IPS DF 19.7 (cell line): ENCODE results near the gene IGSF21.

Experiments
- DNase-seq: peaks from one replicate; pipeline ENCODE4 v3.0.0-alpha.2; 2013; ENCODE audit warnings: low read depth, low spot score

Gene IGSF21

DNA sequence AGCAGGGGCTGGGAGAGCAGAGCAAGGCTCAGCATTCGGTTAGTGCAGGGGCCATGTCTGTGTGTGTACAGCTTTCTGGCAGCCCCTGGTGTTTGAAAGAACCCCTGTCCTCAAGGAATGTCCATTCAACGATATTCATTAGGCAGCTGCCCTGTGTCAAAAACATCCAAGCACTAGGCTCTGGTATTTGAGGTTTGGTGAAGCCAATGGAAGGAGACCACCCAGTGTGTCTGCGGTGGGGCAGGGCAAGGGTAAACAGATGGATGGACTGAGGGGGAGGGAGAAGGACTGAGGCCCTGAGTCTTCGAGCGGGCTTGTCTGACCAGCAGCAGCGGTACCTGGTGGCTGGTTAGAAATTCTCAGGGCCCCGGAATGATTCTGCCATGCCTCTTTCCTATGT lies 217.5 kb downstream of the IGSF21 start:
- no peak for DNase-seq

DNA sequence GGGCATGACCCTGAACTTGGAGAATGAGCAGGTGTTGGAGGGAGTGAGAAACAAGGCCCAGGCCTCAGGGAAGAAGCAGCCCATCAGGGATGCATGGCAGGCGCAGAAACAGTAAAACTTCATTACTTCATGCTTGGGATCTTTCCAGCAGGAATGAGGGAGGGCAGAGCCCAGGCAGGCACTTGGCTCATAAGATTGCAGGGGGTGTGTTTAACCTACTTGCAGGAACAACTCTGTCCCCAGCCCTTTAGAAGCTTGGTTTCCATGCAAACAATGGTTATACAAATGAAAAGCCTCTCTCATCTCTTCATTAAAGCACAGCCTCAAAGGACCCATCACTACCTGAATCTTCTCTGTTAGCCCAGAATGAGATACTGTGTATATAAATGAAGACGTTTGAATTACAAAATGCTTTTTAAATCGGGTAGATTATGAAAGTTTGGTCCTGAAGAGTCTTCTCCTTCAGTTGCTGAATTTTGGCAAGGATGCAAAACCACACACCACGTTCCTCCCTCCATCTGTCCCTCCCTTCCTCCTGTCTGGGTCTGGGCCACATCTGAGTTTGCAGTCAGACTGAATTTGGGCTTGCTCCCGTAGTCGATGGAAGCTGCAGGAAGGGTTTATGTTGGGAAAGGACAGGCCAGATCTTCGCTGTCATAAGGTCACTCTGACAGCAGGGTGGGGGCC lies 218.8 kb downstream of the IGSF21 start:
- DNase-seq = no peak

DNA sequence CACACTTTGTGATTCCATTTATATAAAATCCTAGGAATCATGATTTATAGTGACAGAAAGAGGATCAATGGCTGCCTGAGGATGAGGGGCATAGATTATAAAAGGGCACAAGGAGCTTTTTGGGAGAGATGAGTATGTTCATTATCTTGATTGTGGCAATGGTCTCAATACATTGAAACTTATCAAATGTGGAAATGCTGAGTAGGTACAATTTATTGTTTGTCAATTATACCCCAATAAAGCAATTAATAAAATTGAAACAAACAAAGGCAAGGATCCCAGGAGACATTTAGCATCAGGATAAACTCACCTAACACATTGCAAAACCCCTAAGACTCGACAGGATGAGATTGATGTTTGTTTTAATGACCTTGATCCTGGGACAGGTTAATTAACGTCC lies 220.1 kb downstream of the IGSF21 start:
- no peak for DNase-seq

DNA sequence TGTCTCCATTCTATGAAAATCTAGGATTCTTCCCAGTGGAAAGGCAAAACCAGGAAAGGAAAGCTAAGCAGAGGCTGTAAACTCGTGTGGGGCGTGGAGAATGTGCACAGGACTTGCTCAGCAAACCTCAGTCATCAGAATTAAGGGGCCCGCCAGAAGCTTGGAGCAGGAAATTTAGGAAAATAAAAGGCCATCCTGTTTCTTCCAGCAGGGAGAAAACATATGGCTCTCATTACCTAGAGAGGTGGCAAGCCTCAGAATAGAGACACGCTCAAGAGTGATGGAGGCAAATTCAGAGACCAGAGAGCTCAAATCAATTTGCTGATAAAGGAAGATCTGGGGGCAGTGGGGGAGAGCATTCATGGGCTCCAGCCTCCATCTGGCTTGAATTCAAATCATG lies 221.2 kb downstream of the IGSF21 start:
- DNase-seq = no peak

DNA sequence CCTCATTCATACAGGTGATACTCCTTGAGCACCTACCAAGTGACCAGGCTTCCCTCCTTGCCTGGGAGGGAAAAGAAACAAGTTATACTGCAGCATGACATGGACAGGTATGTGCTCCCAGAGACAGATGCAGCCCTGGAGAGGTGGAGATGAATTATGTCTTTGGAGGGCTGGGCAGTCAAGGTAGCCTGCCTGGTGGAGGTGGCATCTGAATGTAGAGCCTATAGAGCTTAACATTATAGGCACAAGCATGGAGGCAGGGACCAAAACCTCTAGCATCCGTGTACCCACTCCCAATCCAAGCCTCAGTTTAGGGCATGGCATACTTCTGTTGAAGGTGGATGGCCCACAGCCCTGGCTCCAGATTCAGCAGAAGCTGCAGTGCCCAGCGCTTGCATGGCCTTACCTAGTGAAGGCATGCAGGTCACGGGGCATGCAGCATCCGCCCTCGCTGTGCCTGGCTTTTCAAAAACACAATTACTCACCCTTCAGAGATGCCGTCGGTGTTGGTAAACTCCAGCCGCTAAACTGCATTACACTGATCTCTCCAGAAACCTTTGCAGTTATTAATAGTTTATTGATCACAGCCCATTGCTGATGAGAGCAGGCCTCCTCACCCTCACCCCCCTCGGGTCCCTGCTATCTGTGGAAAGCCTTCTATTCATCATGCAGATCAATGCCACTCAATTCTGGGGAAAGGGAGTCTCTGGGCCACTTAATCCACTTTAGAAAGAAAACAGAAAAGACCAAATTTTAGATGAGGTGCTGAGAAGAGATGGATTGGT lies 222.1 kb downstream of the IGSF21 start:
- DNase-seq = no peak

DNA sequence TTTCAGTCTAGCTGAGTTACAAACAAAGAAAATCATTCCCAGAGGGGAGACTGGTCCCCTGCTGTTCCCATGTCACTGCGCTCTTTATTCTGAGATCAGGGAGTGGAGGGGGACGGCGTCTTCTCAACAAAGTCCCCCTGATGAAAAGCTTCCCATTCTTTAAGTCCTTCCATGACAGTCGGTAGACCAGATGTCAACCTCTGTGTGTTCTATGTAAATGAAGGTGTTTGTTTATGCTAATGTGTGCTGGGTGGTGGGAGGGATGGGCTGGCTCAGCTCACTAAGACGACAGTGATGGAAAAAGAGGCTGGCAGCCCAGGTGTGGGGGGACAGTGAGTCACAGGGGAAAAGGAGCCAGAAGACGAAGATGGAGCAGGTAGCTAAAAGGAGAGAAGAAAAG lies 225.0 kb downstream of the IGSF21 start:
- no peak for DNase-seq

DNA sequence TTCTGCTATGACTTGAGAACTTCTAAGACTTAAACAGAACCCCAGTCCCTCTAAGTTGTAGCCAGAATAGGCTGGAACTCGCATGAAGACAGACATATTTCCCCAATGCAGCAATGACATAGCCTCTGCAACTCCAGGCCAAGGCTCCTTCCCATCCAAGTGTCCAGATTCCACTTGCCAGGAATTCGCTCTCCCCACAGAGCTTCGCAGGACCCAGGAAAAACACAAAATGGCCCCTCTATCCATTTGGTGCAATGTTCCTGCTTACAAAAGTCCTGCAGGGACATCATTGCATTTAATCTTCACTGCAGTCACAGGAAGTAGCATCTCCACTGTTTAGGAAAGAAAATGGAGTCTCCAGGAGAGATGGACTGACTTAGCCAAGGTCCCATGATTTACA lies 225.6 kb downstream of the IGSF21 start:
- DNase-seq = no peak

DNA sequence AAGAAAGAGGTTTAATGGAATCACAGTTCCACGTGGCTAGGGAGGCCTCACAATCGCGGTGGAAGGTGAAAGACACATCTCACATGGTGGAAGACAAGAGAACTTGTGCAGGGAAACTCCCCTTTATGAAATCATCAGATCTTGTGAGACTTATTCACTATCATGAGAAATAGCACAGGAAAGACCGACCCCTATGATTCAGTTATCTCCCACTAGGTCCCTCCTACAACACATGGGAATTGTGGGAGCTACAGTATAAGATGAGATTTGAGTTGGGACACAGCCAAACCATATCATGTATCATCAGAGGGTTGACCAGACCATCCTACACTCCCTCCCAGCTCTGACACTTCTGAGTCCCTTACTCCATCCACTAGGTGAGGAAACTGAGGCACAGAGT lies 229.2 kb downstream of the IGSF21 start:
- DNase-seq = no peak

DNA sequence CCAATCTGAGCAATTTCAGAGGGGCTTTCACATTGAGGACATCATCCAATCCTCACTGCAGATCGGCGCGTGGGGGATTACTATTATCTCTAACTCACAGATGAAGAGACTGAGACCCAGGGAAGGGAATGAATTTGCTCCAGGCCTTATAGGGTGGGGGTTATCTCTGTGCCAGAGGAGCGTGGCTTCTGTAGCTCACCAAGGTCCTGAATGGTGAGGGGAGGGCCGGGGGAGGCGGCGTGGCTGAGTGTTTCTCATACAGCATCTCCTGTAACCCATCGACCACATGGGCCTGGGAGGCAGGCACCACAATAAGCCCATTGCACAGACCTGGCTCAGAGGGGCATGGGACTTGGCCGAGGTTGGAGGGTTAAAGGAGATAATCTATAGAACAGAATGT lies 230.2 kb downstream of the IGSF21 start:
- DNase-seq = no peak

DNA sequence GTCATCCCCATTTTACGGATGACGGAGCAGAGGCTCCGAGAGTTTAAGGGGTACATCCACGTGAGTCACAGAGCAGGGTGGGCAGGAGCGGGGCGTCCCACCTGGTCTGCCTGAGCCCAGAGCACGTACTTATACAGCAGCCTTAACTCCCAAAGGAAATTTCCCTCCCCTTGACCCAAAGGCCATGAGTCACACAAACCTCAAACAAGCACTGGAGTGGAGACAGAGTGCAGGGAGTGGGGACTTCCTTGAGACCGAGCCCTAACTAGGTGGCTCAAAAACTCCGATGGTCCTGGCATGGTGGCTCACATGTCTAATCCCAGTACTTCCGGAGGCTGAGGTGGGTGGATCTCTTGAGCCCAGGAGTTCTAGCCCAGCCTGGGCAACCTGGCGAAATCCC lies 231.6 kb downstream of the IGSF21 start:
- DNase-seq = no peak

DNA sequence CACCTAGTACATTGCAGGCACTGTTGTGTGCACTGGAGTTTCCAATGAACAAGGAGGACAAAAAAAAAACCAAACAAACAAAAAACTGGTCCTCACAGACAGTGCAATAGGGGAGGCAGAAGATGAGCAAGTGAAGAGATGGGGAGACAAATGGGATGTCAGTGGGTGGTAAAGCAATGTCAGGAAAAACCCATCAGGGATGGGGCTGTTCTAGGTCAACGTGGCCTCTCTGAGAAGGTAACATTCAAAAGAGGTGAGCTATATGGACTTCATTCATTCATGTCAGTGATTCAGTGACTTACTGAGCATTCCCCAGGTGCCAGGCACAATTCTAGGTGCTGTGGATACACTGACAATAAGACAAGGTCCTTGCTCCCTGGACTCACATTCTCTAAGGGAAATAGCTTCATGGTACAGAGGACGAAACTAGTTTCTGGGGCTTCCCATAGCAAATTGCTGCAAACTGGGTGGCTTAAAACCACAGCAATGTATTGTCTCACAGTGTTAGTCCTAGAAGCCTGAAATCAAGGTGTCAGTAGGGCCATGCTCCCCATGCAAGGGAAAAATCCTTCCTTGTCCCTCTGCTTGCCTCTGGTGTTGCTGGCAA lies 232.7 kb downstream of the IGSF21 start:
- DNase-seq = no peak

DNA sequence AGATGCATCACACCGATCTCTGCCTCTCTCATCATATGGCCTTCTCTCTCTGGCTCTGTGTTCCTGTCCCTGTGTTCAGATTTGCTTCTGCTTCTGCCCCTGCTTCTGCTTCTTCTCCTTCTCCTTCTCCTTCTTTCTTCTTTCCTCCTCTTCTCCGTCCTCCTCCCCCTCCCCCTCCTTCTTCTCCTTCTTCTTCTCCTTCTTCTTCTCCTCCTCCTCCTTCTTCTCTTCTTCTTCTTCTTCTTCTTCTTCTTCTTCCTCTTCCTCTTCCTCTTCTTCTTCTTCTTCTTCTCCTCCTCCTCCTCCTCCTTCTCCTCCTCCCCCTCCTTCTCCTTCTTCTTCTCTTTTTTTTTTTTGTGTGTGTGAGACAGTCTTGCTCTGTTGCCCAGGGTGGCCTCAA lies 233.2 kb downstream of the IGSF21 start:
- DNase-seq = no peak

DNA sequence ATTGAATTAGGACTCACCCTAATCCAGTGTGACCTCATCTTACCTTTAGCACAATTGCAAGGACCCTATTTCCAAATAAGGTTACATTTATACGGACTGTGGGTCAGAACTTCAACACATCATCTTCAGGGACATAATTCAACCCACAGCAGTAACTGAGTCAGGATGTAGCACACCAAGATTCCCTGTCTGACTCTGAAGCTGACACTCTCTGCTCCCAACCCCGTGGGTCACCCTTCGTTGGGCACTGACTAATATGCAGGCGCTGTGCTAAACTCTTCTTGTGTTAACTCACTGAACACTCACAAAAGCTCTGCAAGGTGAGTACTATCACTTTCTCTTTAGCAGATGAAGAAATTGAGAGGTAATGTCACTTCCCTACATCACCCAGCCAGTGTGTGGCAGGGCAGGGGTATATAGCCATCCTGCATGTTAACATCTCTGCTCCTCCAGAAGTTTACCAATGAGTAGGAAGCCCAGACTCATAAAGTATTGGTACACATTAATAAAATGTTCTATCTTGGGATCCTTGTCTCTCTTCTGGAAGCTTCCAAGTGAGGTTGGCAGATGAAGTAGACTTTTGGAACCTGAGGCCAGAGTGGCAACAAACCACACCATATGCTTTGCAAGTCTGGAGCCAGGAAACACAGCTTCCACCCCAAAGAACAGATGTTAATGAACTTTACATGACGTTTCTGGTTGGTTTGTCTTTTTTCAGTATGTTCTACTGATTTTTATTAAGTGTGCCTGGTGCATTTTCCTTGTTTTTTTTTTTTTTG lies 233.9 kb downstream of the IGSF21 start:
- DNase-seq = no peak

DNA sequence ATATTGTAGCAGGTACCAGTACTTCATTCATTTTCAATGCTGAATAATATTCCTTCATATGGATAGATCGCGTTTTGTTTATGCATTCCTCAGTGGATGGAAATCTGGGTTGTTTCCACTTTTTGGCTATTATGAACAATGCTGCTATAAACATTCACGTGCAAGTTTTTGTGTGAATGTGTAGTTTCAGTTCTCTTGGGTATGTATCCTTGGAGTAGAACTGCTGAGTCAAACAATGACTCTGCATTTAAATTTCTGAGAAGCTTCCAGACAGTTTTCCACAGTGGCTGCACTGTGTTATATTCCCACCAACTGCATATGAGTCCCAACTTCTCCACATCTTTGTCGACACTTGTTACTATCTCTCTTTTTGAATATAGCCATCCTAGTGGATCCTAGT lies 235.1 kb downstream of the IGSF21 start:
- no peak for DNase-seq

DNA sequence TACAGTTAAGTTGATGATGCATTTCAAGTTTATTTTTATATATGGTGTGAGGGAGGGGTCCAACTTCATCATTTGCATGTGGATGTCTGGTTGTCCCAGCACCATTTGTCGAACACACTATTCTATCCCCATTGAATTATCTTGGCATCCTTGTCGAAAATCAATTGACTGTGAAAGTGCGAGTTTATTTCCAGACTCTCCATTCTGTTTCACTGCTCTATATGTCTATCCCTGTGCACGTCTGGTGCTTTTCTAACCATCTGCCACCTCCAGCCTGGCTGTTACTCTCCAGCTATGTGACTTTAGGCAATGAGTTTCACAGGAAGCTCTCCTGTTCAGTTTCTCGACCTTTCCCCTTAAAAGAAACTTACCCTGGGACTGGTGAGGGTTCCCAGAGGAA lies 236.0 kb downstream of the IGSF21 start:
- DNase-seq = no peak

DNA sequence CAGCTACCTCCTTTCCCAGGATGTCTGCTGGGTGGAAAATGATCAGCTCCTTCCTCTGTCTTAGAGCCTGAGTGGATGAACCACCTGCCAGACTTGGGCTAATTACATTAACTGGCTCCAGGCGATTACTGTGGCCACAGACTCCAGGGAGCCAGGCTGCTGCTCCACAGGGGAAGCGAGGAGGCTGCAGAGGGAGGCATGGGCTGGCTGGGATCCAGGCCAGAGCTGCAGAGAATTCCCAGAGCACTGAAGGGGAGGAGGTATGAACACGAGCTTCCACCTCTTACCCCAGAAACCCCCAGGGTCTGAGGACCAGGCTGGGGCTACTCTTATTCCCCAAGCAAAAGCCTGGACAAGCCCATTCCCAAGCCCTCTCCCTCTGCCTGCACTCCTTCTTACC lies 237.2 kb downstream of the IGSF21 start:
- DNase-seq = no peak

DNA sequence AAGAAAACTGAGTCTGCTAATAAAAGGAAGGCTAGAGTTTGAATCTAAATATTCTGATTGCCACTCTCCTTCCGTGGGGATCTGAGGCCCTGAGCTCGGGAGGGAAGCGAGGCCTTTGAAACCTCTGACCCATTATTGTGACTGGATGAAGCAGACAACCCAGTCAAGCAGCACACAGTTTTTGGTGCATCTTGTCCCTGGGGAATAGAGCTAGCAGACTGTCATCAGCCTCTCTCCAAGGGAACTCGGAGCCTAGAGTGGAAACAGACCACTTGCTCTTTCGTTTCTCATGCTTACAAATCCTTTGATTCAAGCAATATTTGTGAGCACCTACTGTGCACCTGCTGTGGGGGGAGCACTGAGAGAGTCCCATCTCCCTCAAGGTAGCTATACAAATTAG lies 240.0 kb downstream of the IGSF21 start:
- DNase-seq = no peak

DNA sequence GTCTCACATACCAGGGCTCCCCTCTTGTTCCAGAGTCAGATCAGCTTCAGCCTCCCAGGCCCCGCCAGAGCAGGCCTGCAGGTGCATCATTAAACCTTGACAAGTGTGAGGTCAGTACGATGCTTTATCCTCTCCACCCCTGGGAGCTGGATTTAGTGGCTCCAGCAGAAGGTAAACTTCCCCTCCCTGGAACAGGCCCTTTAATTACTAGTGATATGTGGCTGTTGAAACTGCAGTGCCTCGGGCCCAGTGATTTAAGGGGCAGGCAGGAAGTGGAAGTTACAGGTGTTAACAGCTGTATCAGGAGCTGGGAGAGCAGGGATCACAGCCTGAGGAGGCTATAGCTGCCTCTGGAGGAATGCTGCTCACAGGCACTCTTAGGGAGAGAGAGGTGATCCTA lies 240.8 kb downstream of the IGSF21 start:
- DNase-seq = no peak

DNA sequence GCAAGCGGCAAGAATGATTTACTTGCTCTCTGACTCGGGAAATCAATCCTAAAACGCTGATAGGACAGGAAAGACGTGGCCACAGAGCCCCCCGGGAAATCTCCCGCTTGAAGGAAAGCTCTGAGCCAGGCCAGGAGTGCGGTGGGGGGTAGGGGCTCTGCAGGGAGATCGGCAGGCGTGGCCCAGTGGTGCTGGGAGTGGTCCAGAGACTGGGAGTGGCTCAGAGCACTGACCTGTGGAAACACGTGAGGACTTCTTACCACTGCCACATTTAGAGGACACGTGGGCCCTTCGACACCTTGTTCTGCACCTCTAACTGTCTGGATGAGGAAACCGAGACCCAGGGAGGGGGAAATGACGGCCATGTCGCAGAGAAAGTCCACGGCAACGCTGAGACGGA lies 243.1 kb downstream of the IGSF21 start:
- DNase-seq = no peak

DNA sequence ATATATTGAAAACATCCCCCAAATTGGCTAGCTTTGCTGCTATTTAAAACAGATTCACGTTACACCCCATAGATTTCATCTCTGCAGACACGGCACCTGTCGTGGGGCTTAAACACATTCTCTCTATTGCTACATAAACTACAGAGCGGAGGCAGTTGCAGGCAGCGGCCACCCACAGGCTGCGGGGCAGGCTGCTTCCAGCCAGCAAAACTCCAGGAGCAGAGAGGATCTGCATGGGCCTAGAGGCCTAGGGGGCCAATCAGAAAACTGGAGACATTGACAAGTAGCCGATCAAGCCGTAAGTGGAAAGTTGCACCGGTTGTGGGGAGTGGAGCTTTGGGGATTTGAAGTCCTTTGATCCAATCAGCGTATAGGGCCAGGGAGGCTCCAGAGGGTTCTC lies 244.1 kb downstream of the IGSF21 start:
- DNase-seq = no peak

DNA sequence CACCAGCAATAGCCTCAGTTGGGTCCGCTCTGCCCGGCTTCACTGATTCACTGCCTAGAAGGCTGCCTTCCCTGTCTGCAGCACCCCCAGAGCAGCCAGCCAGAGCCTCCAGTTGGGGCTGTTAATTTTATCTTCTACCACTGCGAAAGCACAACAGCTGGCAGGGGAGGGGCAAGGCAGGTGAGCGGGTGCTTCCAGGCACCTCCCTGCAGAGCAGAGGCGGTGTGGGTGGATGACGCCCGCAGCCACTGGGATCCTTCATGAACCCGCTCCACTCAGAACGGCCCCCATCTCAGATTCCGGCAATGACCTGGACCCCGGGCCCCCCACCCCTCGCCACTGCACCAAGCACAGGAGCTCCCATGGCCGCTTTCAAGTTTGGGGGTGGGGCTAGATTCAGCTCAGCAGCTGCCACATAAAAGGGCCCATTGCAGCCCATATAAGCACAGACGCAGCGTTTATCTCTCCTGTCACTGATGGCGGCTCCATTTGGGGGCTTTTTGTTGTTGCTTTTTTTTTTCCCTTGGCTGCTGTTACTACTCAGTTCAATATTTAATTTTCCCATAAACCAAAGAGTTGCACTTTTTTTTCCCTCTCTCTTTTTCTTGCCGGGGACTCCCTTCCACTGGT lies 245.2 kb downstream of the IGSF21 start:
- no peak for DNase-seq

DNA sequence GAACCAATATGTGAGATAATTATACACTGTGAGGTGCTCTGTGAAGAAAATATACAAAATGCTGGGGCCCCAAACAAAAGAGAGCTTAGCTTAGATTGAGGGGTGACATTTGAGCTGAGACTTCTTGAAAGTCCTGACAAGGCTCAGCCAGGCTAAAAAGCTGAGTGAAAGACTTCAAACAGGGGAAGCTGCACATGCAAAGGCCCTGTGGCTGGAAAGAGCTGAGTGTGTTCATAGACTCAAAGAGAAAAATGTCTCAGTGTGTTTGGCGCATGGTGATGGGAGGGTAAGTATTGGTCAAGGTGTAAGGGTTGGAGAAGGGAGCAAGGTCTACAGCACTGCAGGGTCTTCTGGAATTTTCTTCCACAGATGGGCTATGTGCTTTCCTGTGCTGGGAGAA lies 245.9 kb downstream of the IGSF21 start:
- DNase-seq = no peak
